ENCODE results near the gene ZNF33B.
A peak's percentile ranks its signal among the peaks of the same experiment; 100 is the strongest.
"Not testable (repeated sequence)": the region's sequence is repeated elsewhere in the genome, so short reads cannot be mapped to it uniquely, and the experiment has no call there.

The ZNF33B gene

GRCh38 chr10:42556931-42557330 is 81.4 kb downstream of the ZNF33B start:
- Histone ChIP-seq H4K20me1 (ENCODE audit: insufficient read depth, low read length, poor library complexity, severe bottlenecking) (no peaks in the 10 kb centered on the region), H3K4me3 (ENCODE audit: low read length, poor library complexity, severe bottlenecking) (no peak overlapping the region), H3K9ac (ENCODE audit: low read depth, low read length, poor library complexity, severe bottlenecking) (no peak overlapping the region), H3F3A (ENCODE audit: low read depth) (no peaks in the 10 kb centered on the region), H3K27me3 (ENCODE audit: insufficient read depth, low read length, poor library complexity, severe bottlenecking) (no peaks in the 10 kb centered on the region), H3K79me2 (ENCODE audit: insufficient read depth, low read length) (peaks cover 7% of the 10 kb centered on the region), H3K9me3 (ENCODE audit: insufficient read depth, low read depth, low read length) (no peaks in the 10 kb centered on the region), H3K4me1 (ENCODE audit: insufficient read depth, low read length, poor library complexity, severe bottlenecking) (peaks cover under 1% of the 10 kb centered on the region), H2AFZ (ENCODE audit: low read length) (no peak overlapping the region), H3K9me2 (replicated peaks; ENCODE audit: low read depth, low read length) (no peaks in the 10 kb centered on the region), H3K36me3 (ENCODE audit: insufficient read depth, low read length) (no peaks in the 10 kb centered on the region), H3K4me2 (ENCODE audit: low read depth, low read length, poor library complexity, severe bottlenecking) (no peak overlapping the region)
- no peak for TF ChIP-seq EZH2phosphoT487 (IDR thresholded peaks at IDR 0.05; ENCODE audit: borderline replicate concordance)
- TF ChIP-seq, protein P1, sequence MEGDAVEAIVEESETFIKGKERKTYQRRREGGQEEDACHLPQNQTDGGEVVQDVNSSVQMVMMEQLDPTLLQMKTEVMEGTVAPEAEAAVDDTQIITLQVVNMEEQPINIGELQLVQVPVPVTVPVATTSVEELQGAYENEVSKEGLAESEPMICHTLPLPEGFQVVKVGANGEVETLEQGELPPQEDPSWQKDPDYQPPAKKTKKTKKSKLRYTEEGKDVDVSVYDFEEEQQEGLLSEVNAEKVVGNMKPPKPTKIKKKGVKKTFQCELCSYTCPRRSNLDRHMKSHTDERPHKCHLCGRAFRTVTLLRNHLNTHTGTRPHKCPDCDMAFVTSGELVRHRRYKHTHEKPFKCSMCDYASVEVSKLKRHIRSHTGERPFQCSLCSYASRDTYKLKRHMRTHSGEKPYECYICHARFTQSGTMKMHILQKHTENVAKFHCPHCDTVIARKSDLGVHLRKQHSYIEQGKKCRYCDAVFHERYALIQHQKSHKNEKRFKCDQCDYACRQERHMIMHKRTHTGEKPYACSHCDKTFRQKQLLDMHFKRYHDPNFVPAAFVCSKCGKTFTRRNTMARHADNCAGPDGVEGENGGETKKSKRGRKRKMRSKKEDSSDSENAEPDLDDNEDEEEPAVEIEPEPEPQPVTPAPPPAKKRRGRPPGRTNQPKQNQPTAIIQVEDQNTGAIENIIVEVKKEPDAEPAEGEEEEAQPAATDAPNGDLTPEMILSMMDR (conservative IDR thresholded peaks at IDR 0.05; ENCODE audit: low read length) = no peak

GRCh38 chr10:42553576-42553975 is 84.8 kb downstream of the ZNF33B start:
- not testable (repeated sequence) for H3K9me3 ChIP-seq (ENCODE audit: insufficient read depth, low read depth, low read length); H3K9ac ChIP-seq (ENCODE audit: low read depth, low read length, poor library complexity, severe bottlenecking); H3K36me3 ChIP-seq (ENCODE audit: insufficient read depth, low read length); H4K20me1 ChIP-seq (ENCODE audit: insufficient read depth, low read length, poor library complexity, severe bottlenecking); H3K27me3 ChIP-seq (ENCODE audit: insufficient read depth, low read length, poor library complexity, severe bottlenecking); H3K9me2 ChIP-seq (replicated peaks; ENCODE audit: low read depth, low read length); H3F3A ChIP-seq (ENCODE audit: low read depth)
- Histone ChIP-seq H2AFZ (ENCODE audit: low read length) (peak overlapping the region; percentile 100; the same call in 1 of the 2 replicates), H3K4me2 (ENCODE audit: low read depth, low read length, poor library complexity, severe bottlenecking) (peak overlapping the region; percentile 95), H3K79me2 (ENCODE audit: insufficient read depth, low read length) (peaks cover 31% of the 10 kb centered on the region), H3K4me3 (ENCODE audit: low read length, poor library complexity, severe bottlenecking) (peak overlapping the region; percentile 91), H3K4me1 (ENCODE audit: insufficient read depth, low read length, poor library complexity, severe bottlenecking) (peaks cover 16% of the 10 kb centered on the region)

- H2AFZ ChIP-seq (ENCODE audit: low read length) = peak overlapping the region; percentile 100
- no peak for TF ChIP-seq EZH2phosphoT487 (IDR thresholded peaks at IDR 0.05; ENCODE audit: borderline replicate concordance)
- TF ChIP-seq, protein P1 (conservative IDR thresholded peaks at IDR 0.05; ENCODE audit: low read length) = no peak
- no peaks in the 10 kb centered on the region for H4K20me1 ChIP-seq (ENCODE audit: insufficient read depth, low read length, poor library complexity, severe bottlenecking)
- peaks cover 31% of the 10 kb centered on the region for H3K79me2 ChIP-seq (ENCODE audit: insufficient read depth, low read length)
- H3K9me3 ChIP-seq (ENCODE audit: insufficient read depth, low read depth, low read length) = no peaks in the 10 kb centered on the region
- peak overlapping the region; percentile 59 for H3K9ac ChIP-seq (ENCODE audit: low read depth, low read length, poor library complexity, severe bottlenecking)
- H3K9me2 ChIP-seq (replicated peaks; ENCODE audit: low read depth, low read length) = no peaks in the 10 kb centered on the region
- peaks cover 16% of the 10 kb centered on the region for H3K4me1 ChIP-seq (ENCODE audit: insufficient read depth, low read length, poor library complexity, severe bottlenecking)
- H3F3A ChIP-seq (ENCODE audit: low read depth) = no peaks in the 10 kb centered on the region
- no peaks in the 10 kb centered on the region for H3K27me3 ChIP-seq (ENCODE audit: insufficient read depth, low read length, poor library complexity, severe bottlenecking)
- H3K4me2 ChIP-seq (ENCODE audit: low read depth, low read length, poor library complexity, severe bottlenecking) = peak overlapping the region; percentile 95
- H3K36me3 ChIP-seq (ENCODE audit: insufficient read depth, low read length) = no peaks in the 10 kb centered on the region
- peak overlapping the region; percentile 91 for H3K4me3 ChIP-seq (ENCODE audit: low read length, poor library complexity, severe bottlenecking)
Observed at GRCh38 chr10:42553064-42553407, 85.3 kb downstream of the ZNF33B start.
